Measurements from ENCODE around the gene SLC25A19.

The SLC25A19 gene

DNA sequence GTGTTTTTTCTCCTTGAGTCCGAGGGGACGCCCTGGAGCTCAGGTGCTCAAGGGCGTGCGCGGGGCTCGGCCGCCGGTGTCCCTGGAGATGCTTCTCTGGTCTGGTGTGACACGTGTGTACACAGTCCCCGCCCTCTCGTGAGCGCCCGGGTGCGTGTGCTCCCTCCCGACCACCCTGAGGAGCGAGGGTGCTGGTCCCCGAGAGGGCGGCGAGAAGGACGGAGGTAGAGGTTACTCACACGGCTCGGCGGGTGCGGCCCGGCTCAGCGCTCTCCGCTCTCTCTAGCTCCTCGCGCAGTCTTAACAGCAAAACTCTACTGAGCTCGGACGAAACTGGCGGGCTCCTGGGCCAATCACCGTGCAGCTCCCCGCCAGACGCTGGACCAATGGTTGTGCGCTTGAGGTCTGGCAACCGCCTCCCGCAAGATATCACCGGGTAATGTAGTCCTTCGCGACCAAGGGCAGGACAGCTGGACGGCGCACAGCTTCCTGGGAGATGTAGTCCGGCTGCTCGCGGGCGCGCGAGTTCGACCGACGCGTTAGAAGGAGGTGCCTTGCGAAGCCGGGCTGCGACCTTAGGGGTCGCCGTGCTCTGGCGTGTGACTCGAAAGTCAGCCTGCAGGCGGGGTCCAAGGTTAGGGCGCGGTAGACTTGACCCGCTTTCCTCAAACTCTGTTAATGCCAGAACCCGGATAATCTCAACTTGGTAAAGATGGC lies at the start of gene SLC25A19:
Gene SLC25A19, minus strand, starts transcription at position 319 of the 717 bp plus-strand sequence. CDS start 2,669 bp downstream, outside the sequence.
- no peaks in the 10 kb centered on the region for H3K9me3 Mint-ChIP-seq
- DNase-seq: peak; percentile 99
- peaks cover 25% of the 10 kb centered on the region for H3K4me1 Mint-ChIP-seq
- H3K27ac Mint-ChIP-seq: peak within 1 kb of the TSS; percentile 100
- H3K27me3 Mint-ChIP-seq: peaks cover 5% of the 10 kb centered on the region
- H3K36me3 Mint-ChIP-seq: peaks cover 19% of the 10 kb centered on the region
- CTCF ChIA-PET: interaction anchor here (0.7 to 2.6 kb wide), 14 partner anchors 9 to 123 kb away, joined by 3 to 22 read pairs (median 4); partner anchors contain the start of gene MIF4GD
- peak within 1 kb of the TSS; percentile 99 for H3K4me3 Mint-ChIP-seq

DNA sequence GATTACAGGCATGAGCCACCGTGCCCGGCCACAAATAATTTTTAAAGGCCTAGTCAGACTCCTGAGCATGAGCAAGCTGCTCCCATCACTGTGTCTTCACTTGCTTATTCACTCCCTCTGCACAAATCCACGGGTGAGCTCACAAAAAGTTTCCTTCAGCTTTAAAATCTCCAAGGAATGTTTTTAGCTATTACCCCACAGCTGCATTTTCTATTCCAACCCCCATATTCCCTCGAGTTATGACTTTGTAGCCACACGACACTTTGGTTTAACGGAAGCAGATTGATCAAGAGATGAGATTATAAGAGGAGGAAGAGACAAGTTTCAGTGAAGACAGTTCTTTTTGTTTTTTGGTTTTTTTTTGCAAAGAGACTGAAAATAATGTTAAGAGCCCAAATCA lies 49.1 kb upstream of the SLC25A19 start:
- H3K4me3 Mint-ChIP-seq: peak overlapping the region; percentile 59
- CTCF ChIA-PET: interaction anchor here (0.6 to 2.7 kb wide), 5 partner anchors 15 to 410 kb away, joined by 3 to 12 read pairs (median 3); partner anchors contain the start of gene SLC25A19
- no peaks in the 10 kb centered on the region for H3K9me3 Mint-ChIP-seq
- no peak for DNase-seq
- H3K36me3 Mint-ChIP-seq: peaks cover 19% of the 10 kb centered on the region
- H3K4me1 Mint-ChIP-seq: peaks cover 81% of the 10 kb centered on the region
- peak overlapping the region; percentile 90 for H3K27ac Mint-ChIP-seq
- H3K27me3 Mint-ChIP-seq: no peaks in the 10 kb centered on the region

DNA sequence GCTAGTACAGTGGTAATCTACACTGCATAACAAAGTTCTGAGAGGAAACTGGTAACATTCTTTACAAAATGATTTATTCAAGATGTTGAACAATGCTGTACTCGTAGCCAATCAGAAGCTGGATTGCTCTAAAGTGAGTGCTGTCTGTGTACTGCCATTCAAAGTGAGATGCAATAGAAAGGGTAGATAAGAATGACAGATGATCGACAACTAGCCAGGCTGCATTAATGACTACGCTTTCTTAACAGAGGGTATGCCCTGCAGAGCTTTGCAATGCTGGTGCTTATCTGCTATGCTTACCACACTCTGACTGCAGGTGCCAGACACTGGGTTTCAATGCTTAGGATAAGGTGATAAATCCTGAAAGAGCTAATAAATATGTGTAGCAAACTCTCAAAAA lies 46.1 kb upstream of the SLC25A19 start:
- Mint-ChIP-seq H3K9me3 (no peaks in the 10 kb centered on the region), H3K4me3 (no peak overlapping the region)

DNA sequence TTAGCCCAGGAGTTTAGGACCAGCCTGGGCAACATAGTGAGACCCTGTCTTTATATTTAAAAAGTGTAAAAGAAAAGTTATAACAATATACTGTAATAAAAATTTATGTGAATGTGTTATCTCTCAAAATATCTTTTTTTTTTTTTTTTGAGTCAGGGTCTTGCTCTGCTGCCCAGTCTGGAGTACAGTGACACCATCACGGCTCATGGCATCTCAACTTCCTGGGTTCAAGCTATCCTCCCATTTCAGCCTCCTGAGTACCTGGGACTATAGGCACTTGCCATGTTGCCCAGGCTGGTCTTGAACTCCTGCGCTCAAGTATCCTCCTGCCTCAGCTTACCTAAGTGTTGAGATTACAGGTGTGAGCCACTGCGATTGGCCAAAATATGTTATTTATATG lies 45.5 kb upstream of the SLC25A19 start:
- Mint-ChIP-seq H3K4me3 (no peak overlapping the region), H3K27ac (no peak overlapping the region), H3K9me3 (no peaks in the 10 kb centered on the region), H3K27me3 (no peaks in the 10 kb centered on the region), H3K36me3 (peaks cover 16% of the 10 kb centered on the region), H3K4me1 (peaks cover 68% of the 10 kb centered on the region)
- DNase-seq: no peak
- CTCF ChIA-PET: interaction anchor here (0.9 kb wide), 1 partner anchor 8 kb away, joined by 3 read pairs; no protein-coding TSS in a partner anchor

More for the DNA sequence above, 46.1 kb upstream of the SLC25A19 start:
- peaks cover 72% of the 10 kb centered on the region for H3K4me1 Mint-ChIP-seq
- no peak overlapping the region for H3K27ac Mint-ChIP-seq
- peaks cover 18% of the 10 kb centered on the region for H3K36me3 Mint-ChIP-seq
- CTCF ChIA-PET: interaction anchor here (0.6 to 1.9 kb wide), 6 partner anchors 9 to 75 kb away, joined by 3 to 8 read pairs (median 4); partner anchors contain the start of gene MIF4GD
- no peaks in the 10 kb centered on the region for H3K27me3 Mint-ChIP-seq
- no peak for DNase-seq

DNA sequence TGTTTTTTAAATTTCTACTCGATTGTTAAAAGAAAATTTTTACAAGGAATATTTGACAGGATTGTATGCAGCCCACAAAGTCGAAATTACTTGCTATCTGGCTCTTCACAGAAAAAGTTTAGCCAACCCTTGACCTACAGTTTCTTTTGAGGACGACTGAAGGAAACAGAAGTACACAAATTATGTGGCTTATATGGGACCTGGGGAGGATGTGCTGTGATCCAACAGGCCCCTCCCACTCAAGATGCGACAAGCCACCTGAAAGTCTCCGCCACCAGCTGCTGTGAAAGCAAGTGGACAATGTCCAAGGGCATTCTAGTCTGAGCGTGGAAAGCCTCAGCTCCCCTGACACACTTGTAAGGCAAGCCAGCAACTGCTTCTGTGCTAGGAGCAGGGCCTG lies 42.4 kb upstream of the SLC25A19 start:
- Mint-ChIP-seq H3K4me1 (peaks cover 56% of the 10 kb centered on the region), H3K27ac (peak overlapping the region; percentile 24), H3K4me3 (no peak overlapping the region), H3K36me3 (peaks cover 20% of the 10 kb centered on the region), H3K9me3 (no peaks in the 10 kb centered on the region), H3K27me3 (no peaks in the 10 kb centered on the region)
- CTCF ChIA-PET: no interaction called here
- no peak for DNase-seq

DNA sequence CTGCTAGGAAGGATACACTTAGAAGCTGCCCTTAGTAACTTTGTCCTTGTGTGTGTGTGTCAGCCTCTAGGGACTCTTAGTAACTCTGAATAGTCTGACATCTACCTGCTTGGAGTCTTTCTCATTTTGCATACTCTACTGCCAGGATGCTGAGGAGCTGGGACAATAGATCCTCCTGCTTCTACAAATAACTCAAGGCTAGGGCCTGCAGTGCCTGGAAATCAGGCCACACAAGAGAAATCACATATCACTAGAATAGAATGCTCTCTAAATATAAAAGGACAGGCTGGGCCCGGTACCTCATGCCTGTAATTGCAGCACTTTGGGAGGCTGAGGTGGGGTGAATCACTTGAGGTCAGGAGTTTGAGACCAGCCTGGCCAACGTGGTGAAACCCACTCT lies 38.5 kb upstream of the SLC25A19 start:
- CTCF ChIA-PET: interaction anchor here (0.6 kb wide), 1 partner anchor 57 kb away, joined by 3 read pairs; the partner anchor contains the start of gene MIF4GD
- no peak for DNase-seq
- peaks cover 53% of the 10 kb centered on the region for H3K4me1 Mint-ChIP-seq
- no peaks in the 10 kb centered on the region for H3K27me3 Mint-ChIP-seq
- H3K9me3 Mint-ChIP-seq: no peaks in the 10 kb centered on the region
- H3K36me3 Mint-ChIP-seq: peaks cover 30% of the 10 kb centered on the region
- H3K27ac Mint-ChIP-seq: peak overlapping the region; percentile 49
- no peak overlapping the region for H3K4me3 Mint-ChIP-seq

DNA sequence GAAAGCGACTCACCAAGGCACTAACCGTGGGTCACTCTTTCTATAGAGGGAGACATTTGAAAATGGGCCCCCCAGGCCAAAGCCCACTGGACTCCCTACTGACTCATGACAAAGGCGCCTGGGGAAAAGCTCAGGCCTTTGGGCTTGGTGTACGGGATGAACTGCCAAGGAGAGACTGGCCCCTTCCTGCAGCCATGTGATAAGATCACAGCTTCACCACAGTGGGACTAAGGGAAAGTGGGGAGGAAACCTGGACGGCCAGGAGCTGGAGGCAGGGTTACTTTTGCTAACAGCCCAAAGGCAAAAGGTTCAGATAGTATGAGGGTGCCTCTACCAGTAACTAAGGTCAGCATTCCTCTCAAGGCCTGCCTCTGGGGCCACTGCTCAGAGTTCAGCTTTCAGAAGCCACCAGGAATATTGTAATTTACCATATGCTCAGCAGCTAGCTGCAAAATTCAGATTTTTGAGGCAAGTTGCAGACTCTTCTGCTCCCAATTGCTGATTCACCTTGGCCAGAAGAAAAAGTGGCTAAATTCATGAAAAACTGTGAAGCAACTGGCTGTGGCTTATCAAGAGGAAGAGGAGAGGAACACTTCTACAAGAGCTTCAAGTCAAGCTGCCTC lies 37.1 kb upstream of the SLC25A19 start:
- H3K27ac Mint-ChIP-seq: peak overlapping the region; percentile 77
- H3K27me3 Mint-ChIP-seq: no peaks in the 10 kb centered on the region
- no peak for DNase-seq
- H3K36me3 Mint-ChIP-seq: peaks cover 25% of the 10 kb centered on the region
- CTCF ChIA-PET: interaction anchor here (0.8 to 1.6 kb wide), 7 partner anchors 9 to 86 kb away, joined by 3 to 5 read pairs (median 3); no protein-coding TSS in a partner anchor
- no peaks in the 10 kb centered on the region for H3K9me3 Mint-ChIP-seq
- no peak overlapping the region for H3K4me3 Mint-ChIP-seq
- H3K4me1 Mint-ChIP-seq: peaks cover 40% of the 10 kb centered on the region

DNA sequence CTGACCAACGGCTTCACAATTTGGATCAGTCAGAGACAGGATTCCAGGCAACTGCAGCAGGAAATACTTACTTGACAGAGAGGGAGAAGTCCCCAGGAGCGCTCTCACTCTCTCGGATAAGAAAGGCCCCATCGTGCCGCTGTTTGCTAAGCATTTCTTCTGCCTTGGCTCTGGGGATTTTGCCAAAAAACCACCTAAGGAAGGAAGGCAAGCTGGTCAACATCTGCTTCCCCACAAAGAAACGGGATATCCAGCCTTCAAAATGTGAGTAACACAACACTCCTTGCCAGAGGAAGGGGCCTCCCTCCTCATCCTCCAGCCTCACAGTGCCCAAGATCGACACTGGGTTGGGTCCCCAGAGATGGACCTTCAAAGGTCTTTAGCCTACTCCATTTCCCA lies 36.6 kb upstream of the SLC25A19 start:
- CTCF ChIA-PET: interaction anchor here (0.9 to 1.6 kb wide), 4 partner anchors 15 to 86 kb away, joined by 3 to 4 read pairs (median 3); no protein-coding TSS in a partner anchor
- Mint-ChIP-seq H3K4me3 (no peak overlapping the region), H3K27me3 (no peaks in the 10 kb centered on the region), H3K36me3 (peaks cover 28% of the 10 kb centered on the region), H3K9me3 (no peaks in the 10 kb centered on the region), H3K27ac (peak overlapping the region; percentile 77), H3K4me1 (peaks cover 37% of the 10 kb centered on the region)
- no peak for DNase-seq

DNA sequence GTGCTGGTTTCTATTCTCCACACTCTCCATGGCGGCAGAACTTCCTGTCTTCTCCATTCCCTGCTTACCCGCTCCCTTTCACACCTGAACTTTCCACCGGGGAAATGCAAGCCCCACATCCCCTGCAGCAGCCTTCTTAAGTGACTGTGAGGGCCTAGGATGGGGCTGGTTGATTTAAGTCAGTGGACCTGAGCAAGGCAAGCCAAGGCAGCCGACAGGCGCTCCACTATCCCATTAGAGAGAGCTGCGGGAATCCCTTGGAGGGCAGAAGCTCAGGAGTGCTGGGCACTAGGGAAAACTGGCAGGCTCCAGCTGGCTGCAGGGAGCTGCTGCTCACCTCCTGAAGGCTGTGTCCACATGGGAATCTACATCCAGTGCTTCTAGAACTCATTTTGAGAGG lies 36.1 kb upstream of the SLC25A19 start:
- Mint-ChIP-seq H3K27ac (no peak overlapping the region), H3K9me3 (no peaks in the 10 kb centered on the region), H3K4me3 (no peak overlapping the region), H3K27me3 (no peaks in the 10 kb centered on the region), H3K4me1 (peaks cover 37% of the 10 kb centered on the region), H3K36me3 (peaks cover 32% of the 10 kb centered on the region)
- CTCF ChIA-PET: interaction anchor here (0.9 to 1.6 kb wide), 4 partner anchors 15 to 87 kb away, joined by 3 to 4 read pairs (median 3); no protein-coding TSS in a partner anchor
- no peak for DNase-seq

DNA sequence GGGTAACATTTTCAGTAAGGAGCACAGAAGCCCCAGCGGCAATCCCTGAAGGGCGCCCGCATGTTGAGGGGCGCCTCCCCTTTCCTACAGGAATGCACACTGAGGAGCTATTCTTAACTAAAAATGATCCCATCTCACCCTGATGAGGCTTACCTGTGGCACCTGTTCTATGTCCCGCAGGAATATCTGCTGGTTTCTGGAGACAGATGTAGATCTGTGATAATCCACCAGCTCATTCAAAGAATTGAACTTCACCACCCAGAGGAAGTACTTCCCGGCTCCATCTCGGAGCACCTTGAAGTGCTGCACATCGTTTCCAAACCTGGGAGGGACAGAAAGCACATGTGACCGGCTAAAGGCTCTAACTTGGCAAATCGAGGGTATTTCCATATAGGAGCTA lies 32.3 kb upstream of the SLC25A19 start:
- H3K27me3 Mint-ChIP-seq: no peaks in the 10 kb centered on the region
- H3K27ac Mint-ChIP-seq: no peak overlapping the region
- H3K36me3 Mint-ChIP-seq: peaks cover 37% of the 10 kb centered on the region
- peaks cover 30% of the 10 kb centered on the region for H3K4me1 Mint-ChIP-seq
- H3K9me3 Mint-ChIP-seq: no peaks in the 10 kb centered on the region
- DNase-seq: no peak
- H3K4me3 Mint-ChIP-seq: no peak overlapping the region
- CTCF ChIA-PET: interaction anchor here (0.7 to 2.7 kb wide), 8 partner anchors 19 to 82 kb away, joined by 3 to 20 read pairs (median 4); no protein-coding TSS in a partner anchor

DNA sequence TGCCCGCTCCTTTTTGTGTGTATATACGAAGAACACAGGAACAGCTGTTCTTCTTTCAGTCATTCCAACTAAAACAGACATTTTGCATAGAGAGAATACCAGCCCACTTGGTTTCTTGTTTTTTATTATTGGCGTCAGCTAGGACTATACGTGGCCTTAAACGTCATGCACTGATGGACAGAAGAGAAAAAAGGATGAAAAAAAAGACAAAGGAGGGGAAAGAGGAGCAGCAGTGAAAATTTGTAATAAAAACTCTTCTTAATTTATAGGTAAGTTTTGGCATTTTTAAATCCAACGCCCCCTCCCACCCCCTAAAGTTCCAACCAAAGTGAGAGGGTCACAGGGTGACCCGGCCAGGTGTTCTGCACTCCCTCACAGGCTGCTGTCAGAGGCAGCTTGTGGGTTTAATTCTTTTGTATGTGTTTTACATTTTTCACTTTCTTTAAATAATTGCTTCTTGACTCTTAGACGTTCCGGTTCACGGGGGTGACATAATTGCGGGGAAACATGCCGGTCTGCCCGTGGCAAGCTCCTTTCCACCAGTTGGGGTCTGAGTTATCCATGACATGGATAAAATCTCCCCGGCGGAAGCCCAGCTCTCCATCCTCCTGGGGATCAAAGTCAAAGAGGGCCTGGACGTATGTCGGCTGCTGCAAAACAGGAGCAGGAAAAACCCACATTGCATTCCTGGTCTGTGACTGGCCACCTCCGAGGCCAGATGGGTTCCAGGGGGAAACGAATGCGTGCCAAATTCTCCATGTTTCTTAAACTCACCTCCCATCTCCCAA lies 30.9 kb upstream of the SLC25A19 start:
- Mint-ChIP-seq H3K36me3 (peaks cover 35% of the 10 kb centered on the region), H3K27me3 (no peaks in the 10 kb centered on the region), H3K27ac (no peak overlapping the region), H3K4me3 (no peak overlapping the region), H3K9me3 (no peaks in the 10 kb centered on the region), H3K4me1 (peaks cover 17% of the 10 kb centered on the region)
- CTCF ChIA-PET: interaction anchor here (1.5 to 1.6 kb wide), 2 partner anchors 82 to 84 kb away, joined by 3 to 5 read pairs; no protein-coding TSS in a partner anchor
- DNase-seq: no peak

DNA sequence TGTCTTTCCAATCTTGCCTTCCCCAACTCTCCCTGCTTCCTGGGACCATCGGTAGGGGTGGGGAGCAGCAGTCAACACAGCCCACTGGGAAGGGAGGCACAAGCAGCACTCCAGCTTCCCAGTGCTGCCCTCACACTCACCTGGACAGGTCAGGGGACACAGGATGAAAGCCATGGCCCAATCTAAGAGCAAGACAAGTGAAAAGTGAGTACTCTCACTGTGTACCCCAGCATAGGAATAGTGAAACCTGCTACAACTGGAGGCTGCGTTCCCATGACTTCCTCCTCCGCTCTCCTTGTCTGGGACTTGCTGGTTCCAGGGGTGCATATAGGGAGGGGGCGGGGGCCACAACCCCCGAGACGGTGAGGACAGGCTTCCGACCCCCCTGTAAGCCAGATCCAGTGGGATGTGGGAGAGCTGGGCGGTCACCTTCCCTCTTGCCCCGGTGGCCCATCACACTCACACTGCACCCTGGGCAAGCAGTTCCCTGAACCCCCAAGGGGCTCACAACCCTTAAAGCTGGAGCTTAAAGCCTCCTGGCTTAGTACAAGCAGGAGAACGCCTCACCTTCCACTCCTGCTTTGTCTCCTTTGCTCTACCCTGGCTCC lies 29.5 kb upstream of the SLC25A19 start:
- H3K4me1 Mint-ChIP-seq: peaks cover 15% of the 10 kb centered on the region
- no peak overlapping the region for H3K4me3 Mint-ChIP-seq
- no peaks in the 10 kb centered on the region for H3K9me3 Mint-ChIP-seq
- H3K27me3 Mint-ChIP-seq: no peaks in the 10 kb centered on the region
- no peak overlapping the region for H3K27ac Mint-ChIP-seq
- CTCF ChIA-PET: no interaction called here
- H3K36me3 Mint-ChIP-seq: peaks cover 30% of the 10 kb centered on the region
- no peak for DNase-seq

DNA sequence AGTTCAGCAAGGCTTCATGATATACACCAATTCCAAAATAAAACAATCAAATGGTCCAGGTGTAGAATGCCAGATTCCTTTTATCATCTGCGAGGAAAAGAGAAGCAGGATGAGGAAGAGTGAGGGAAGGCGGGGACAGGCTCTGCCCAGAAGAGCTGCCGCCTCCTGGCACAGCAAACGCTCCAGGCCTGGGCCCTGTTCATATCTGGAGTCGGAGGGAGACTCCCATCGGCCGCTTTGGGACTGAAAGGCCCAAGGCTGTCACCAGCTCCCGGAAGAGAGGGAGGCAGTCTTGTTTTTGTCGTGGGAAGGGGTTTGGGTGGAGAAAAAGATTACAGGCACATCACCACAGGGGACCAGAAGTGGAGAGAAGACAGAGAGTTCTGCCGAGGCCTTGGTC lies 29.0 kb upstream of the SLC25A19 start:
- Mint-ChIP-seq H3K4me1 (peaks cover 12% of the 10 kb centered on the region), H3K4me3 (no peak overlapping the region), H3K9me3 (no peaks in the 10 kb centered on the region), H3K27ac (no peak overlapping the region), H3K36me3 (peaks cover 27% of the 10 kb centered on the region), H3K27me3 (no peaks in the 10 kb centered on the region)
- CTCF ChIA-PET: no interaction called here
- DNase-seq: no peak
